GM21528 (cell line): ENCODE results near the gene BMERB1.

Experiments
- ATAC-seq: cut with Tn5 transposase; IDR thresholded peaks from one replicate; pipeline ENCODE4 v1.9.1; 2021; ENCODE audit warnings: mild to moderate bottlenecking, moderate library complexity; ENCODE audit not compliant: unreplicated experiment, low FRiP score

BMERB1 gene

DNA sequence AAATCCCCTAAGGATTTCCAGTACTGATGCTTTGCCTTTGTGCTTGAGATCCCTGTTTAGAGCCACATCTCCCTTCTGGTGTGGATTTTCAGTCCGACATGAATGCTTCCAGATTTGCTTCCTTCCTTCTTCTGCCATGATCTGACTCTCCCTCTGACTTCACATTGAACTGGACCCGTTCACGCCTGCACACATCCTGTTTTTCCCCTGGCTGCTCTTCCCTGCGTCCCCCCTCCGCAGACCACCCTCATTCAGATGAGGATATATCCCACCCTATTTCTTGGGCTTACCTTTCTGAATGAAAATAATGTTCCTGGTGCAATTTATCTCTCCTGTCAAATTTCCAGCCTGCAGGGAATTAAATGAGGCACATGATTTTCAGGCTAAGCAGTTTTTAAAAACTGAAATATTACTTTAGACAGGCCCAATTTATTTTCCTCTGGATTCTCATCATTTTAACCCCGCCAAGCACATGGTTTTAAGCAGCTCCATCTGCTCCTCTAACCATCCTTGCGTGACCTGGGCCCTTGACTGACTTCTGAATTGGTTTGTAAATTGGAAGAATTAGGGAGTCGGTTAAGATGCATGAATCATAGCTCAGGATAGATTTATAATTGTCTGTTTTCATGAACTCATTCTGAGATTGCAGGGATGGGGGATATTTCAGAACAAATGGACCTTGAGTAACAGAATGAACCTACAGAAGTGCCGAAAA is 59.2 kb downstream of the BMERB1 start:
- no peak for ATAC-seq

DNA sequence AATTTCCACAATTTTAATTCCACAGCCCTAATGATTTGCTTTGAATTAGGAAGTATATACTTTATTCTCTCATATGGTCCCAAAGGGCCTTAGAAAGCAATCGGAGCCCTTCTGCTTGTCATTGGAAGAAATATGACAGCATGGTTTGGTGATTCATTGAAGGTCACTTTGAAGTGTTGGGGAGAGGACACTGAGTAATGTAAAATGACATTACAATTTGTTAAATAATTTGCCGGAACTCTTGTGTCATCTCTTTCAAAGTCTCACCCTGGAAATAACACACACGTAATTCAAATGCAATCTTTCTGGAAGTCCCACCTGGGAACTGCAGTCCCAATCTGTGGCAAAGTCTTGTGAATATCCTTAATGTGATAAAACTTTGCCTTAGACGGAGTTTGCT is 59.8 kb downstream of the BMERB1 start:
- ATAC-seq: no peak

DNA sequence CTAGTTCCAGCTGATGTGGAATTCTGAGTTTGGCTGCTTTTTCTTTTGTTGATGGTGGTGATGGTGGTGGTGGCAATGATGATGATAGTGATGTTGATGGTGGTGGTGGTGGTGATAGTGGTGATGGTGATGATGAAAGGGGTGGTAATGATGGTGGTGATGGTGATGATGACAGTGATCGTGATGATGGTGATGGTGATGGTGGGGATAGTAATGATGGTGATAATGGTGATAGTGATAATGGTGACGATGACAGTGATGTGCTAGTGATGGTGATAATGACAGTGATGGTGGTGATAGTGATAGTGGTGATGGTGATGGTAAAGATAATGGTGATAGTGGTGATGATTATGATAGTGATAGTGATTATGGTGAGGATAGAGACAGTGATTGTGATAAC is 61.5 kb downstream of the BMERB1 start:
- ATAC-seq: no peak

DNA sequence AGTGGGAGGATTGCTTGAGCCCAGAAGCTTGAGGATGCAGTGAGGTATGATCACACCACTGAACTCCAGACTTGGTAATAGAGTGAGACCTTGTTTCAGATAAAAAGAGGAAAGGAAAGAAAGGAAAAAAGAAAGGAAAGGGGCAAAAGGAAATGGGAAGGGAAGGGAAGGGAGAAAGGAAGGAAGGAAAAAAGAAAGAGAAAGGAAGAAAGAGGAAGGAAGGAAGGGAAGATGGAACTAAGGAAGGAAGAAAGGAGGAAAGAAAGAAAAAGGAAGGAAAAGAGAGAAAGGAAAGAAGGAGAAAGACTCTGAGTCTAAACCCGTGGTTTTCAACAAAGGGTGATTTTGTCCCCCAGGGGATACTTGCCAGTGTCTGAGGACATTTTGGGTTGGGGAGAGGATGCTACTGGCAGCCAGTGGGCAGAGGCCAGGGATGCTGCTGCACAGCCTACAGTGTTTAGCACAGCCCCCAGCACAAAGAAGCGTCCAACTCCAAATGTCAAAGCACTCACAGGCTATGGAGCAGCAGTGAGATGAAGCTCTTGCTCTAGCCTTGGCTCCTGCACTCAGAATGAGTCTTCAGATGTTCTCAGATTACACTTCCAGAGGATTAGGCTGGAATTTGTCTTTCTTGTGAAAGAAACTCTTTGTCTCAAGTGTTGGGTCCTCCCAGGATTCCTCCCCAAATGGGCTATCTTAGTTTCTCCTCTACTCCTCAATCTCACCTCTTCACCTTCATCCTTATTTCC is 64.2 kb downstream of the BMERB1 start:
- ATAC-seq: no peak

DNA sequence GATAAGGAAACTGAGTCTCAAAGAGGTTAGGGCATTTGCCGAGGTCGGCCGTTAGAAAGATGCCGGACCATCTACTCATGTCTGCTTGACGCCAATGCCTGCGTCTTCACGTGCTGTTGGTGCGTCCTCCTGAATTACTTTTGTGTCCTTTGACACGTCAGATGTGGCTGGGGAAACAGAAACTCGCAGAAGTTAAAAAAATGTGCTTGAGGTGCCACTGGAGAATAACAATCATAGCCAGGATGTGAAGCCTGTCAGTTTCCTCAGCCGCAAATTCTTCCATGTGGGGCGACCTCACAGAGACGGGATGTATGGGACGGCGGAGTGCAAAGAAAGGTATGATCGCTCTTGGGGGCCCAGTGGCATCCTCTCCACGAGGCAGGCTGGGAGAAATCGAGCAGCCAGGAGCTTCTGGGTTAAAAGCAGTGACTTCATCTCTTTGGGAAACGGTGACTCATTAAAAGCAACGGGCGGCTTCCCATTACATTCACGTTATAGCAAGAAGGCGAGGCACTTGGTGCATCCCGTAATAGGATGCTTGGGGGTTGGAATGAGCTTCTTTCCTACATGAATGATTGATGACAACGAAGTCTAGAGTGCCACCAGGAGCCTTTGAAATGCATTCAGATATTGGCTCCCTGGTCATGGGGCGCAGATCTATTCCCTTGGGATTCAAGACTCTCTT is 67.8 kb downstream of the BMERB1 start:
- ATAC-seq: no peak

DNA sequence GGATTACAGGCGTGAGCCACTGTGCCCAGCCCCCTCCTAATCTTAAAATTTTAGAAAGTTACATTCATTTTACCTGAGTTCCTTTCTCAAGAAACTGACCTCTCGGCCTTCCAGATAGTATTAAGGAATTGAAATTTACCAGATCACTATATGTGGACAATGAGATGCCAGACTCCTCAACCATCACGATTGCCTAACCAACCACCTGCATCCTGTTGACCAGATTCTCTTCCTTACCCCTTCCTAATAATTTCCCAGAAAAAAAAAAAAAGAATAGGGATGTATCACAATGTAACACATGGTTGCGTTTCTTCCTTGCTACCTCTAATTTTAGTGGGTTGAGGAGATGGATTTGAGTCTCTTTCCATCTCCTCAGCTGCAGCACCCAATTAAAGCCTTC is 72.1 kb downstream of the BMERB1 start:
- no peak for ATAC-seq

DNA sequence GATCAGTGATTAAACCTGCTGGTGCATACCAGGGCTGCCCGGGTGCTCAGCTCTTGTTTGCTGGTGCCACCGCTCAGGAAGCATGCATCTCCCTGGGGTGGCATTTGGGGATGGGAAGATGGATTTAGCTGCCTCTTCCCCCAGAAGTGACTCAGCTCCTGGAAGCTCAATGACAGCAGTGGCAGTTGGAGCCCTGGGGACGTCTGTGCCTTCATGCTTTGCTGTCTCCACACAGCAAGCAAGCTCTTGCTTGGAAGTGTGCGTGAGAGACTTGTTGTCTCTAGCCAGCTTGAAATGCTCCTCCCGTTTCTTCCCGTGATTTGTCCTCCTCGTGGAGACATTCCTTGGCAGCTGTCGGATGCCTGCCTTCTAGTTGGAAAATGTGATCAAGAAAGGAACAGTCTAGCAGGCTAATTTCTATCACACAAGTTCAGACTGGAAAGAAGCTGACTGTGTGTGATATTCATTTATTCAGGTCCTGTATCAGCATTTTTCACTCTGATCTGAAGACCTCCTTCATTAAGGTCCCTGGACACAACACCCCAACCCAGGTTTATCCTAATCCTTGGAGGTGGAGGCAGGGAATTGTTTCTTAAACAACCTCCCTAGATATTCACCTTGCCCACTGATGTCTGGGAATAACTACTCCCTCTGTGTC is 73.0 kb downstream of the BMERB1 start:
- no peak for ATAC-seq

DNA sequence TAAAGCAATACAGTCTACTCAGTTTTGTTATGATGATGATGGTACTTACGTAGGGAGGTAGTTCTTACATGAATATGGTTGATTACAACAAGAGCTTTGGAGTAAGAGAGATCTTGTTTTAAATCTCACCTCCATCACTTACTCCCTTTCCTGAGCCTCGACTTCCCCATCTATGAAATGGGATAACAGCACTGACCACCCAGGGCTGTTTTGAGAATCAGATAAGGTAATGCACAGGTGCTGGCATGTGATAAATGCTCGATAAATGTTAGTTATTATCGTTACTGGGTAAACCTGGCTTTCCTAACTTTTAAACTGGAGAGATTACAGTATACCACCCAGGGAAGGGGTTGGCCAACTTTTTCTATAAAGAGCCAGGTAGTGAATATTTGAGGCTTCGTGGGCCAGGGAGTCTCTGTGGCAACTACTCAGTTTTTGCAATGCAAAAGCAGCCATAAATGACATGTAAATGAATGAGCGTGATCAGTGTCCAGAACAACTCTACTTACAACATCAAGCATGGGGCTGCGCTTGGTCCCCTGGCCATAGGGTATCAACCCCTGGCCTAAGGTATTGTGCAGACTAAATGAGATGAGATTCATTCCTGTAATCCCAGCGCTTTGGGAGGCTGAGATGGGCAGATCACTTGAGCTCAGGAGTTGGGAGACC is 73.7 kb downstream of the BMERB1 start:
- no peak for ATAC-seq

DNA sequence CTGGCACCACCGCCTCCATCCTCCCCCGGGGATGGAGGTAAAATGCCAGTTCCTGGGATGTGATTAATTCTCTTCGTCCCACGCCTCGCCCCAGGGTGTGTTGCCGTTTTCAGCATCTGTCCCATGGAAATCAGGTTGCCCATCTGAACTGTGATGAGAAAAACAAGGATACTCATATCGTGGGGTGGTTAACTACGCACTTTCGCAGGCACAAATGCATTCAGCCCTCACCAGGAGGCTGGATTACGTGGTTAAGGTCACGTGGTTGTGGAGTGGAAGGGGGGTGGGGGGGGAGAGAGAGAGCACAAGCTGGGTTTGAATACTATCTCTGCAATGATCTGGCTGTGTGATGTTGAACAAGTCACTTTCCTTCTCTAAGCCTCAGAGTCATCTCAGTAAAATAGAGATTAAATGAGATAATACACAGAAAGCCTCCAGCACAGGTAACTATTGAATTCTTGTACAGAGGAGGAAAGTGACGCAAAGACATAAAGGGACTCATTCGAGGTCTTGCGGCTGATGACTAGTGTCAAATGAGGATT is 74.7 kb downstream of the BMERB1 start:
- ATAC-seq: no peak

DNA sequence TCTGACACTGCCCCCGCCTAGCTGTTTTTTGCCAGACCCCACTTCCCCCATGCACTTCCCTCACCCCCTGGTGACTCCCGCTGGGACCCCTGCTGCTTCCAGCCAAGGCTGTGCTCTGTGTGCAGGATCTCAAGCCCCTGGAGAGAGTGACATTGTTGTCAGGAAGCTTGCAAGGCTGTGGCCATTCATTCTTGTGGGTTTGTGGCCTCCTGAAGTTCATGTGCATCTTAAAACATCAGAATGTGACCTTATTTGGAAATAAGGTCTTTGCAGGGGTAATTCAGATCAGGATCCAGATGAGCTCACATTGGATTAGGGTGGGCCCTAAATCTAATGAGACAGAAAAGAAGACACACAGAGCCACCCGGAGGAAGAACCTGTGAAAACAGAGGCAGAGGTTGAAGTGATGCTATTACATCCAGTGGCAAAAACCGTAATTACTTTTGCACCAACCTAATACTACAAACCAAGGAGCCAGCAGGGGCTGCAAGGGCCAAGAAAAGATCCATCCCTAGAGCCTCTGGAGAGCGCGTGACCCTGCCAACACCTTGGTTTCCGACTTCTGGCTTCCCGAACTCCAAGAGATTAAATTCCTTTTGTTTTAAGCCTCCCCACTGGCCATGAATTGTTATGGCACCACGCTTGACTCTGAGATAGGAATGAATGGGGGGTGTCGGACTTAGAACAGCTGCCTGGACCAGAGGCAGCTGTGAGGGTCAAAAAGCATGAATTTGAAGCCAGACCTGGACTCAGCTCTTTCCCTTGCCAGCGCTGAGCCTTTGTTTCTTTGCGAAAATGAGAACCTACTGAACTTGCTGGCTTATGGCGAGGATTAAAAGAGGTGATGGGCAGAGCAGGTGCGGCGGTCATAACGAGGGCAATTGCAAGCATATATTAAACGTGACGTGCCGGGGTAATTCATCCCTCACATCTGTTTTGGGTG is 75.5 kb downstream of the BMERB1 start:
- ATAC-seq: no peak

DNA sequence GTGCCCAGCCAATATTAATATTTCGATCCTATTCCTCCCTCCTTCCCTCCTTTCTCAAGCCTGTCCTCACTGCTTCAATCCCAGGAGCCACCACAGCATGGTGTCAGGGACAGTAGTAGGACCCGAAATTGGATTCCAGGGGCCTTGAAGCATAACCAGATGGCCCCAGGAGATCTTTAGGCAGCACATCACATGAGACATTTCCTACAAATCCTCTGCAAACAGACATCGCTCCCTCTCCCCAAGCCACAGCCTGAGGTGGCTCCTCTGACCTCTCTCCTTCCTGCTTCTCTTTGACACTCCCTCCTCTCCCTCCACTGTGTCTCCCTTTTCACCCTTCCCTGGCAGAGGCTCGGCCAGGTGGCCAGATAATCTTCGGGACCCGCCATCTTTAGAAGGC is 76.6 kb downstream of the BMERB1 start:
- ATAC-seq: no peak

DNA sequence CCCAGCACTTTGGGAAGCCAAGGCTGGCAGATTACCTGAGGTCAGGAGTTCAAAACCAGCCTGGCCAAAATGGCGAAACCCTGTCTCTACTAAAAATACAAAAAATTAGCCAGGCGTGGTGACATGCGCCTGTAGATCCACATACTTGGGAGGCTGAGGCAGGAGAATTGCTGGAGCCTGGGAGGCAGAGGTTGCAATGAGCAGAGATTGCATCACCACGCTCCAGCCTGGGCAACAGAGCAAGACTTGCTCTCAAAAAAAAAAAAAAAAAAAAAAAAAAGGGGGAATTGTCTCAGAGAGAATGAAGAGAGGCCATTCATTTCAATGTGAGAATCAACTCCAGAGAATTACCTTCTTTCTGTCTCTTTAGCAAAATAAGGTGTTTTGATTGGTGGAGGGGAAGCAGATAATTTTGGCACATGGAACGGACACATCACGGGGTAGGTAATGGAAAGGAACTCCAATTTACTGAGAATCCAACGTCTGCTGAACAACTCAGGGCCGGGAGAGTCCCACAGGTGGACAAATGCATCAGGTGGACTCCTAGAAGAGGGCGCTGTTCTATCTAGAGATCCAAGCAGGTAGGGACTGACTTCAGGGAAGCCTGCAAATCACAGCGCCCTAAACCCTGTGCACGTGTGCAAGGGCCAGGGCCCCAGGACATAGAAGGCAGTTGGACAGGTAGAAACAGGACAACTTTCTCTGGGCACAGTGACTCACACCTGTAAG is 77.5 kb downstream of the BMERB1 start:
- ATAC-seq: no peak

DNA sequence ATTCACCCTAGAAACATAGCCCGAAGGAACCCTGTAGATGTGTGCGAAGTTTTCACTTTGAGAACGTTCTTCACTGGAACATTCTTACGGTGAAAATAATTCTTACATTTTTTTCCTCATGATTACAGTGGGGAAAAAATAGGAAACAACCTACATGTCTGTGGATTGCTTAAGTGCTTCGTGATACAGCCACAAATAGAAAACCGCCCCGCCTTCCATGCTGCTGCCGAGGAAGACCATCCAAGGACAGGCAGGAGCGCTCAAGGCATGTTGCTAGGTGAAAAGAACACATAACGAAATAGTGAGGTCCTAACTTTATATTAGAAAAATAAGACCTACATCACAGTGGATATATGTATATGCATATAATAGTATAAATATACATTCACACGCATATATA is 78.8 kb downstream of the BMERB1 start:
- ATAC-seq: no peak

DNA sequence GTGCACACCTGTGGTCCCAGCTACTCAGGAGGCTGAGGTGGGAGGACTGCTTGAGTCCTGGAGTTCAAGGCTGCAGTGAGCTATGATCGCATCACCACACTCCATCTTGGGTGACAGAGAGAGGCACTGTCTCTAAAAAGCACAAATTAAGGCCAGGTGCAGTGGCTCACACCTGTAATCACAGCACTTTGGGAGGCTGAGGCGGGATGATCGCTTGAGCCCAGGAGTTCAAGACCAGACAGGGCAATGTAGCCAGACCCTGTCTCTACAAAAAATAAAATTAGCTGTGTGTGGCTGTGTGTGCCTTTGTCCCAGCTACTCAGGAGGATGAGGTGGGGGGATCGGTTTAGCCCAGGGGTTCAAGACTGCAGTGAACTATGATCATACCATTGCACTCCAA is 81.6 kb downstream of the BMERB1 start:
- no peak for ATAC-seq

DNA sequence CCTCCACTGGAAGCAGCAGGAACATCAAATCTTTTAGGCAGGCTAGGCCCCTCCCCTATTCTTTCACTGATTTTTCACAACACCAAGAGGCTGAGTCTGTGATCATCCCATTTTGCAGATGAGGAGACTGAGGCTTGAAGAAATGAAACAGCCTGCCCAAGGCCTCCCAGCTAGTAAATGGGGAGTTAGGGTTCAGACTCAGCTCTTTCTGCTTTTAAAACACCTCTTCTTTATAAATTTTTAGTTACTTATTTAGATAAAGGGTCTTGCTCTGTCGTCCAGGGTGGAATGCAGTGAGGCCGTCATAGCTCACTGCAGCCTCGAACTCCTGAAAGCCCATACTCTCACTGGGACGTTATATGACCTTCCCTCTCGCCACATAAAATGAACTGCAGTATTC is 82.2 kb downstream of the BMERB1 start:
- ATAC-seq: no peak

DNA sequence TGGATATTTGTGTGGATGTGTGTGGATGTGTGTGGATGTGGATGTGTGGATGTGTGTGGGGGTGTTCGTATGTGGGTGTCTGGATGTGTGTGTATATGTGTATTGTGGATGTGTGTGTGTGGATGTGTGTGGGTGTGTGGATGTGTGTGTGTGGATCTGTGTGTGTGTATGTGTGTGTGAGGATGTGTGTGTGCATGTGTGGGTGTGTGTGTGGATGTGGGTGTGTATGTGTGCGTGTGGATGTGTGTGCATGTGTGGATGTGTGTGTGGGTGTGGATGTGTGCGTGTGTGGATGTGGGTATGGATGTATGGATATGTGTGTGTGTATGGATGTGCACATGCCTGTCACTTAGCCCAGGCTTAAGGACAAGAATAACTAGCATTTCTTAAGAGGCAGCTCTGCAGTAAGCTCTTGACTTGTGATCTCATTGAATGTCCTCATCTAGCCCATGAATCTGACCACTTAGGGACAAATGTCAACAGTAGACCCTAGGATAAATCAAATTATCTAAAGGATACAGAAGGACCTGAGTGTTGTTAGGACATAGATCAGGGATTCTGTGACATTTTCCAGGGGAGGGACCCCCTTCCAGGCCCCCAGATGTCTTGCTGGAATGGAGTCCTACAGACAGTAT is 83.5 kb downstream of the BMERB1 start:
- ATAC-seq: no peak

DNA sequence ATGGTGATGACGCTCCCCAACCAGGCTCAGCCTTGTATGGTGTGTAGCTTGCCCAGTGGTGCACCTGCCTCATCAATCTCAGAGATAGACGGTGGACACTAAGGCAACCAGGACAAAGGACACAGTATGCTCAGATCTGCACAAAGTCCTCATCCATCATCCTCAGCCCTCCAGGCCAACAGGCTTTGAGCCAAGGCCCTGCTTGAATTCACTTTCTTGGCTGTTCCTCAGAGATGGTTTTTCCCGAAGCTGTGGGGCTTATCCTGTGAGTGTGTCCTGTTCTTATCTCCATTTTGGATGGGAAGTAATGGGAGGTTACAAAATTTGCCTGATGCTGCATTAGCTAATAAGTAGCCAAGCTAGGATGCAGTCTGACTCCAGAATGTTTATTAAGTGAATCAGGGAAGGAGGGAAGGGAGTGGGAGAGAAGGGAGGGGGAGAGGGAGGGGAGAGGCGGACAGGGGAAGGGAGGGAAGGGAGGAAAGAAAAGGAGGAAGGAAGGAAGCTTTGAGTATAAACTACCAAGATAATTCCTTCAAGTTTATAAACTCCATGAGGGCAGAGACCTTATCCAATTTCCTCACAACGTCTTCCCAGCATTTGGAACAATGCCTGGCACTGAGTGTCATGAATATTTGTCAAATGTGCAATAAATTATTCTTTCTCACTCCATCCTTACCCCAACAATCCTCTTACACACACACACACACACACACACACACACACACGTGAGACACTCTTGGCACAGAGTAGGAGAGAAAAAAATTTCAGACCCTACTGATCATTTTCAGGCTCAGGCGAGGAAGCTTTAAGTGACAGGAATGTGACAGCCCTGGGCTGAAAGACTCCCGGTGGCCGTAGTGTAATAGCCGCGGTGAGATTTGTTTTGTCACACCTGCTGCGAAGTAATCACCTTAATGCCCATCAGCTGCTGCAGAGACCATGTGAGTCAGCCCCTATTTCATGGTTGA is 84.3 kb downstream of the BMERB1 start:
- no peak for ATAC-seq
